ENCODE measurements around the gene PDZD11.
"Not testable (repeated sequence)": the region's sequence is repeated elsewhere in the genome, so short reads cannot be mapped to it uniquely, and the experiment has no call there.

The PDZD11 gene, protein sequence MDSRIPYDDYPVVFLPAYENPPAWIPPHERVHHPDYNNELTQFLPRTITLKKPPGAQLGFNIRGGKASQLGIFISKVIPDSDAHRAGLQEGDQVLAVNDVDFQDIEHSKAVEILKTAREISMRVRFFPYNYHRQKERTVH

DNA sequence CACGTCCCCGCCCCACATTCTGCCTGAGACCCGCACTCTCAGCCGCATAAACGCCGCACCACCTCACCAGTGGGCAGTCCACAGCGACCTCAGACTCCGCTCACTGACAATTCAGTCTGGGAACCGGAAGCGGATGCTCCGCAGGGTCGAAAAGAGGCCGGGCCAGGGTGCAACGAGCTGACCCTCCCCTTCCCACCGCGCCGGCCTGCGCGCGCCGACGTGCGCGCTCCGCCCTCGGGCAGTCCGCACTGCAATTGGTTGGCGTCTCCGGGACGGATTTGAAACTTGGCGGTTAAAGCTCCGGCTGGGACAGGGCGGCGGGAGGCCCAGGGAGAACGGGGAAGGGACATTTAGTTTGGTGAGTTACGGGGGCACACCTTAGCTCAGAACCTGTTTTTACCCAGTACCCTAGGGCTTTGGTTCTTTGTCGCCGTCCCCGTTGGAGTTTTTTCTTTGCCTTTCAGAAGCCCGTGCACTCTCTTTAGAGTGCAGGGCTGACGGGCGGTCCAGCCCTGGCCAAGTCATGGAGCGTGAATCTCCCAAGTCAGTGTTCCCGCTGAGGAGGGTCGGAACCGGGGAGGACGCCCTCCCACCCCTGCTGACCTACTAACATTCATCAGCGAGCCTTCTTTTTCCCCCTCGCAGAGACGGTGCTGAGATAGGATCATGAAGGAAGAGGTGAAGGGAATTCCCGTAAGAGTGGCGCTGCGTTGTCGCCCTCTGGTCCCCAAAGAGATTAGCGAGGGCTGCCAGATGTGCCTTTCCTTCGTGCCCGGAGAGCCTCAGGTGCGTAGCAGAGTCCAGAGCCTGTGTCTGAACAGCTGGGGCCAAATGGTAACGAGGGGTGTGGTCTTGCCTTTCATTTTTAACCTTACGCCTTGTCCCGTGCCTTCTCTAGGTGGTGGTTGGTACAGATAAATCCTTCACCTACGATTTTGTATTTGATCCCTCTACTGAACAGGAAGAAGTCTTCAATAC, at the start of gene PDZD11, which contains the start of gene KIF4A:
Gene PDZD11 (minus strand): TSS at position 135 of the 978 bp plus-strand sequence. CDS start 586 bp downstream, outside the sequence.
Gene KIF4A (plus strand): TSS at position 312 of the 978 bp plus-strand sequence. CDS start 355 bp downstream, at position 667.
- peak; percentile 90 for DNase-seq (ENCODE audit: insufficient read length, low spot score)
- peak; percentile 91 for FAIRE-seq
- TF ChIP-seq POLR2A (IDR thresholded peaks at IDR 0.05; ENCODE audit: low read depth, low read length): peak; percentile 66

DNA sequence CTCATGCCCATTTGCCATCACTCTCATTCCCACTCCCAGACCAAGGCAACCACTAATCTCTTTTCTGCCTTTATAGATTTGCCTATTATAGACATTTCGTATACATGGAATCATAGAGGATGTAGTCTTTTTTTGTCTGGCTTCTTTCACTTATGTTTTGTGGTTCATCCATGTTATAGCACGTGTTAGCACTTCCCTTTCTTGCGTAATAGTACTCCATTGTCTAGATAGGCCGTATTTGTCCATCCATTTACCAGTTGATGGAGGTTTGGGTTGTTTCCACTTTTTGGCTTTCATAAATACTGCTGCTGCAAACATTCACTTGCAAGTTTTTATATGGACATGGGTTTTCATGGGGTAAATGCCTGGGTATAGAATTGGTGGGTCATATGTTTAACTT, 48.6 kb upstream of the PDZD11 start:
- no peak for TF ChIP-seq POLR2A (IDR thresholded peaks at IDR 0.05; ENCODE audit: low read depth, low read length)
- no peak for FAIRE-seq
- DNase-seq (ENCODE audit: insufficient read length, low spot score): no peak

DNA sequence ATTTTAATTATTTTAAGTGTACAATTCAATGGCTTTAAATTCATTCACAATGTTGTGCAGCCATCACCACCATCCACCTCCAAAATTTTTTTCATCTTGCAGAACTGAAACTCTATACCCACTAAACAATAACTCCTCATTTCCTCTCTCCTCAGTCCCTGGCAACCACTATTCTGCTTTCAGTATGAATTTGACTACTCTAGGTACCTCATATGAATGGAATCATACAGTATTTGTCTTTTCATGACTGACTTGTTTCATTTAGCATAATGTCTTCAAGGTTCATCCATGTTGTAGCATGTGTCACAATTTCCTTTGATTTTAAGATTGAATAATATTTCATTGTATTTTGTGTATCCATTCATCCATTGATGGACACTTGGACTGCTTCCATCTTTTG, 47.0 kb upstream of the PDZD11 start:
- TF ChIP-seq POLR2A (IDR thresholded peaks at IDR 0.05; ENCODE audit: low read depth, low read length): no peak
- no peak for DNase-seq (ENCODE audit: insufficient read length, low spot score)

DNA sequence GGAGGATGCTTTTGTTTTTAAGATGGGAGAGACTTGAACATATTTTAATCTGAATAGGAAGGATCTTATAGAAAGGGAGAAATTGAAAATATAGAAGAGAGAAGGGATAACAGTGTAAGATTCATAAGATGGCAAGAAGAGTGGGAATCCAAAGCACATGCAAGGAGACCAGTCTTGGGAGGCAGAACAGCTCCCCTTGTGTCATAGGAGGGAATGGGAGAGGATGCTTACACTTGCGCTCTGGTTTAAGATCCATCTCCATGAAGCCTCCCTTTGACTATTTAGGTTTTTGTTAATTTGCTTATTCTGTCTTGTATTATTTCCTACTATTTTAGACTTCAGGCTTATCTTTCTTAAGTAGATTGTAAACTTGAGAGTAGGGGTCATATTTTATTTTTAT, 42.9 kb upstream of the PDZD11 start:
- TF ChIP-seq POLR2A (IDR thresholded peaks at IDR 0.05; ENCODE audit: low read depth, low read length): no peak
- FAIRE-seq (no peak), DNase-seq (ENCODE audit: insufficient read length, low spot score) (no peak)

More for the DNA sequence above, 47.0 kb upstream of the PDZD11 start:
- FAIRE-seq: no peak

DNA sequence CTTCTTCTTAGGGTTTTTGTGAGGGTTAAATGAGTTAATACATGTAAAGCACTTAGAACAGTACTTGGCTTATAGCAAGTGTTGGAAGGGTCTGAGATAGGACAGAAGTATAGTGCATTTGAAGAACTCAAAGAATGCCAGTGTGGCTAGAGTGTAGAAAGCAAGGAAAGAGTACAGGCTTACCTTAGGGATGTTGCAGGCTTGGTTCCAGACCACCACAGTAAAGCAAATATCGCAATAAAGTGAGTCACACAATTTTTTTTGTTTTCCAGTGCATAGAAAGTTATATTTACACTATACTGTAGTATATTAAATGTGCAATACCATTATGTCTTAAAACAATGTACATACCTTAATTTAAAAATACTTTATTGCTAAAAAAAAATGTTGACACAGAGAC, 41.4 kb upstream of the PDZD11 start:
- no peak for TF ChIP-seq POLR2A (IDR thresholded peaks at IDR 0.05; ENCODE audit: low read depth, low read length)
- no peak for FAIRE-seq

DNA sequence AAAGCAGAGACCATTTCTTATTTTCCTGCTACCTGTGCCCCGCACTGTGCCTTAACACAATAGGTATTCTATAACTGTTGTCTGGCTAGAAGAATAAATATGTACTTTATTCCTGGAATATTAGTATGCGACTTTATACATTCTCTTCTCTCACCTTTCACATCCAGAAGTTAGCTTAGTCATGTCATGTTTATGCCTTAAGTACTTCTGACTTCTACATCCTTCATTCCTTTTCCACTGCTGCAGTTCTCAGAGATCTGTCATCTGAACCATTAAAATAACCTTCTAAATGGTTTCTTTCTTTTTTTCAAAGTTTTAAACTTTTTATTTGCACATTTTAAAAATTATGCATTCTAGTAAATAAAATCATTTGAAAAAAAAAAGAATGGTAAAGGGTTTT, 34.6 kb upstream of the PDZD11 start:
- no peak for TF ChIP-seq POLR2A (IDR thresholded peaks at IDR 0.05; ENCODE audit: low read depth, low read length)
- no peak for FAIRE-seq
- DNase-seq (ENCODE audit: insufficient read length, low spot score): no peak

More for the DNA sequence above, 41.4 kb upstream of the PDZD11 start:
- no peak for DNase-seq (ENCODE audit: insufficient read length, low spot score)

DNA sequence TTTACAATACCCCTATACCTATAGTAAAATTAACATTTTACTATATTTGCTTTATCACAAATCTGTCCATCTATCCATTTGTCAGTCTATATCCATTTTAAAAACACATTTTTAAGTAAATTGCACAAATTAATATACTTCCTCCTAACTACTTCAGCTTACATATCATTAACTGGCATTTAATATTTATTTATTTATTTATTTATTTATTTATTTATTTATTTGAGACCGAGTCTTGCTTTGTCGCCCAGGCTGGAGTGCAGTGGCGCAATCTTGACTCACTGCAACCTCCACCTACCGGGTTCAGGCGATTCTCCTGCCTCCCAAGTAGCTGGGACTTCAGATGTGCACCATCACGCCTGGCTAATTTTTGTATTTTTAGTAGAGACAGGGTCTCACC, 33.9 kb upstream of the PDZD11 start:
- DNase-seq (ENCODE audit: insufficient read length, low spot score); FAIRE-seq: not testable (repeated sequence)

DNA sequence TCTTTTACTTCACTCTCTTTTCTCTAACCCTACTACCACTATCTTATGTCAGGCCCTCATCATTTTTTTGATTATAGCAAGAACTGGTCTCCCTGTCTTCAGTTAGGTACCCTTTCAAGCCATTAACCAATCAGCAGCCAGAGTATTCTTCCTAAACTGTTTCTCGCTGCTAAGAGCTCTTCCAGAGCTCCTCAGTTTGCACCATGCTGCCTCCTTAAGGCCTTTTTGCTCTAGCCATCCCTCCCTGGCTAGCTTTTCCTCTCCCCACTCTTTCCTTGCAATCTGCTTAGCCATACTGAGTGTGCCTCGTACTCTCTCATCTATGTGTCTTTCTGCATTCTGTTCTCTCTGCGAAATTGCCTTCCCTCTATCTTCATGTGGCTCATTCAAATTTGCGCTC, 33.1 kb upstream of the PDZD11 start:
- DNase-seq (ENCODE audit: insufficient read length, low spot score) (no peak), FAIRE-seq (no peak)
- TF ChIP-seq POLR2A (IDR thresholded peaks at IDR 0.05; ENCODE audit: low read depth, low read length): no peak

DNA sequence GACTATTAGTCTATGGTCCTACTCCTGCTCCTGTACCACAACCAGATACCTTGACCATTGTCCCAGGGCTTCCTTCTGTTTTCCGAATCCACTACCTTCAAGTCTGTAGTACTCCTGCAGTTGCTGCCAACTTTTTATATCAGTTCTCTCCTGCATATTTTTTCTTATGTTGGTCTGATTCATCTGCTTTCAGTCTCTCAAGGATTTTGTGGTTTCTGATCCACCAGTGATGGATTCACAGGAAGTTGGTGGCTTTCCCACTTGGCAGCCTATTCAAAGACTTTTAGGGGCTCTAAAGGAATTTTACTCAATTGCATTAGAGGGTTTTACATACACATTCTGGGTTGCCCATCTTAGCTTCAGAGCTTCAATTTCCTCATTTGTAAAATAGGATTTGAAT, 23.8 kb upstream of the PDZD11 start:
- DNase-seq (ENCODE audit: insufficient read length, low spot score) (no peak), FAIRE-seq (no peak)
- TF ChIP-seq POLR2A (IDR thresholded peaks at IDR 0.05; ENCODE audit: low read depth, low read length): no peak

DNA sequence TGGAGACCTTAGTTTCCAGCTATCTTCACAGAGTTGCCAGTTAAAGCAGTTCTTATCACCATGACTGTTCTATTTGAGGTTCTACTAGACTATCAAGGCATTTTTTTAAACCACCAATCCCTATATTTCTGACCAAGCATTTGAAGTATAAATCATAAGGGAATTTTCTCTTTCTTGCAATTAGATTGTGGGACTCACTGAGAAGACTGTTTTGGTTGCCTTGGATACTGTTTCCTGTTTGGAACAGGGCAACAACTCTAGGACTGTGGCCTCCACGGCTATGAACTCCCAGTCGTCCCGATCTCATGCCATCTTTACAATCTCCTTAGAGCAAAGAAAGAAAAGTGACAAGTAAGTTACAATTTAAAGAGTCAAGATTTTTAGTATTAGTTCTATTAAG, 12.0 kb upstream of the PDZD11 start:
- DNase-seq (ENCODE audit: insufficient read length, low spot score) (no peak), FAIRE-seq (no peak)
- no peak for TF ChIP-seq POLR2A (IDR thresholded peaks at IDR 0.05; ENCODE audit: low read depth, low read length)

DNA sequence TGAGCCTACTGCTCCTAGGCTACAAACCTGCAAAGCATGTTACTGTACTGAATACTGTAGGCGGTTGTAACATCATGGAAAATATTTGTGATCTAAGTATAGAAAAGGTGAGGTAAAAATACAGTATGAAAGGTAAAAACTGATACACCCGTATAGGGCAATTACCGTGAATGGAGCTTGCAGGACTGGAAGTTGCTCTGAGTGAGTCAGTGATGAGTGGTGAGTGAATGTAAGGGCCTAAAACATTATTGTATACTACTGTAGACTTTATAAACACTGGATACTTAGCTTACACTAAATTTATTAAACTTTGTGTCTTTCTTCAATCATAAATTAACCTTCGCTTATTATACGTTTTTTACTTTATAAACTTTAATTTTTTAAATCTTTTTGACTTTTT, 3.9 kb upstream of the PDZD11 start:
- TF ChIP-seq POLR2A (IDR thresholded peaks at IDR 0.05; ENCODE audit: low read depth, low read length): no peak
- no peak for DNase-seq (ENCODE audit: insufficient read length, low spot score)
- FAIRE-seq: peak; percentile 58

DNA sequence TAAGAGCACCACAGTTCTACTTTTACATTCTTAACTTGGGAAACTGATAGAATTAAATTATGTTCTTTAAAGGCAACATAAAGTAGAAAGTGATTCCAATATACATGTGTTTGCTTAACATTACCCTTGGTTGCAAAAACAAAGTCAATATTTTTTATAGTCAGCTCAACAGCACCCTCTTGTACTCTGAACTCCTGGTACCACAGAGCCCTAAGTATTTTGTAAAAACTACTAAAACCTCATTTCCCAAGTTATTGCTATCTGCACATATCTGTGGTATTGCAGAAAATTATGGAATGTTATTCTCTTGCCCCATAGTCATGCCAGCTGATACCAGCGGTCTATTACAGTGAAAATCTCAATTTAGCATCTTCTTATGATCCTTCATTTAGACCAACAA, 3.1 kb upstream of the PDZD11 start:
- DNase-seq (ENCODE audit: insufficient read length, low spot score) (no peak), FAIRE-seq (no peak)
- no peak for TF ChIP-seq POLR2A (IDR thresholded peaks at IDR 0.05; ENCODE audit: low read depth, low read length)

DNA sequence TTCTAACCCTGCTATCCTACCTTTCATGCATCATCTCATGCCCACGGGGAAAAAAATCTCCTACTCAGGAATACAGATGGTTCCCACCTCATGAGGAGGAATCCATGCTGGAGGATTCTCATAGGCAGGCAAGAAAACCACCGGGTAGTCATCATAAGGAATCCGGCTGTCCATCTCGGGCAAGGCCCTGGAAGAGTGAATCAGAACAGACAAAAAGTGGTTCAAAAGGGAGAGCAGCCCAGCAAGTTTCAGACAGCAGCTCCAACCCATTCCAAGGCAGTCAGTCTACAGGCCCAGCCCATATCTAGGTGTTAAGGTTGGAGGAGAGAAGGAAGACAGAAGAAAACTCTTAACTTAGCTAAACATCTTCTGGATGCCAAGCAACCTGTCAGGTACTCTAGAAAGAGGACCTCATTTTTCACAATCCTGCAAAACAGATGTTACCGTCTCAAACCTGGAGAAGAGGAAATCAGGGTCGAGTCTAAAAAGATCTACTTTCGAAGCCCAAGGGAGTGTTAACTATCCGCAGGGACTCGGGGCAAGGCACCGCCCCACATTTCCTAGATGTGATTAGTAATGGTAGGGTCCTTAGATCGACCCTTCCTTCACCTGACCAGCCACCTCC, 447 bp downstream of the PDZD11 start:
- no peak for TF ChIP-seq POLR2A (IDR thresholded peaks at IDR 0.05; ENCODE audit: low read depth, low read length)
- no peak for DNase-seq (ENCODE audit: insufficient read length, low spot score)
- FAIRE-seq: peak; percentile 15

DNA sequence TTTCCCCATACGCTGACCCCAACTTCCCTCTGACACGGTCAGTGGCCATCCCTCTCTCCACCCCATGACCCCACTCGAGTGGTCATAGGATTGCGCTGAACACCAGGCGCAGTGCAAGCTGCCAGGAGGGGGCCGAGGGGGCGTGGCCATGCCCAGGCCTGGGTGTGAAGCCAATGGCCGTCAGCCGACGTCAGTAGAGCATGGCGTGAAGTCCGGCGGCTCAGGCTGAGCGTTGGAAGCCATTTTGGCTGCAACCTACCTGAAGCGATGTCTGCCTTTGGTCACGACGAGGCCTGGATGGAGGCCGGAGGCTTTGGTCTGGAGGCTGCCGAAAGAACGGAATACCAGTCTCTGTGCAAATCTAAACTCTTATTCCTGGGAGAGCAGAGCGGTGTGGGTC, 7.8 kb downstream of the PDZD11 start, which contains the start of gene RAB41:
Gene RAB41 (plus strand): TSS at position 222 of the 400 bp plus-strand sequence. CDS start 46 bp downstream, at position 268.
- TF ChIP-seq POLR2A (IDR thresholded peaks at IDR 0.05; ENCODE audit: low read depth, low read length): no peak
- DNase-seq (ENCODE audit: insufficient read length, low spot score) (no peak), FAIRE-seq (no peak)

Measured in H54 (cell line).